ENCODE results near the gene DAAM2.

DAAM2 gene

GRCh38 chr6:39829331-39829730, 37.2 kb downstream of the DAAM2 start:
- no peak for TF ChIP-seq CTCF (IDR thresholded peaks at IDR 0.05; ENCODE audit: unreplicated experiment in 3 of 3)
- Mint-ChIP-seq H3K4me1 (peaks cover 12% of the 10 kb centered on the region), H3K36me3 (ENCODE audit: low read depth) (no peaks in the 10 kb centered on the region), H3K4me3 (no peak overlapping the region), H3K27me3 (ENCODE audit: low read depth) (peaks cover 12% of the 10 kb centered on the region), H3K9me3 (no peaks in the 10 kb centered on the region), H3K27ac (no peak overlapping the region)

DNA sequence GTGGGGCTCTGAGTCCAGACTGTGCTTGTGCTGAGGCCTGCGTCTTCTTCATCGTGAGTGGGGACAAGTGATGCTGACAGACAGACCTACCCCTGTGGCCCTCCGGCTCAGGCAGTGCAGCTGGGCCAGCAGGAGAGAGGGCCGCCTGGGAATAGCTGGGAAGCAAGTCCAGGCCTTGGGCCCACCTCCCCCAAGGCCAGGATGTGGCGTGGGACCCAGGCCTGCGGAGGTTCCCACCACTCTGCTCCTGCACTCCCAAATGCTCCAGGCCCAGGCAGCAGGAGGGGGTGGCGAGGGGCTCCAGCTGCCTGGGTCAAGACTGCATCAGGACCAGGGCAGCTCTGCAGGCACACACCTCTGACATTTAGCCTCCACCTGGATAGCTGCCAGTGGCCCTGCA, 38.3 kb downstream of the DAAM2 start:
- Mint-ChIP-seq H3K4me3 (no peak overlapping the region), H3K27ac (no peak overlapping the region), H3K36me3 (ENCODE audit: low read depth) (no peaks in the 10 kb centered on the region), H3K9me3 (no peaks in the 10 kb centered on the region), H3K27me3 (ENCODE audit: low read depth) (peaks cover 11% of the 10 kb centered on the region), H3K4me1 (peaks cover 18% of the 10 kb centered on the region)
- TF ChIP-seq CTCF (IDR thresholded peaks at IDR 0.05; ENCODE audit: unreplicated experiment in 3 of 3): no peak

DNA sequence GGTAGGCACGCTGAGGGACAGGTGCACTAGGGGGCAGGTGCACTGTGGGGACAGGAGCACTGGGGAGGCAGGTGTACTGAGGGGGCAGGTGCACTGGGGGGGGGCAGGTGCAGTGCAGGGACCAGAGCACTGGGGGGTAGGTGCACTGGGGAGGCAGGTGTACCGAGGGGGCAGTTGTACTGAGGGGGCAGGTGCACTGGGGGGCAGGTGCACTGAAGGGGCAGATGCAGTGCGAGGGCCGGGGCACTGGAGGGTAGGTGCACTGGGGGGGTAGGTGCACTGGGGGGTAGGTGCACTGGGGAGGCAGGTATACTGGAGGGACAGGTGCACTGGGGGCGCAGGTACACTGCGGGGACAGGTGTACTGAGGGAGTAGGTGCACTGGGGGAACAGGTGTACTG, 39.5 kb downstream of the DAAM2 start:
- Mint-ChIP-seq H3K4me3 (no peak overlapping the region), H3K27me3 (ENCODE audit: low read depth) (peaks cover 5% of the 10 kb centered on the region), H3K9me3 (no peaks in the 10 kb centered on the region), H3K27ac (no peak overlapping the region), H3K4me1 (peaks cover 26% of the 10 kb centered on the region), H3K36me3 (ENCODE audit: low read depth) (no peaks in the 10 kb centered on the region)
- no peak for TF ChIP-seq CTCF (IDR thresholded peaks at IDR 0.05; ENCODE audit: unreplicated experiment in 3 of 3)

DNA sequence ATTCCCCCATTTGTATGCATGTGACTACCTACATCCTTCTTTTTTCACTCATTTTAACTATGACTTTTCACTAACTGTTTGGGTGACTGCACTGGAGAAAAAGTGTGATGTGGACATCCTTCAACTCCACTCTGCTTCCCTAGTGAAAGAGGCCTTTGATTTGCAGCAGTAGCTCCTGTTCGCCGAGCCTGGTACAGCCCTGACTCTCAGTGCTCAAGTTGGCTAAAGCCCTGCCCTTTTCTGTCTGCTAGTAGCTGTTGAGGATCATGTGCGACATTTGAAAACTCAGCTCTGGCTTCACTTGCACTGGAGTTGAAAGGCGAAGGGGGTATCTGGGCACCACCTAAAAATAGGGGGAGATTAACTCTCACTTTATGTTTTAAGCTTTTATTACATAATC, 42.1 kb downstream of the DAAM2 start:
- no peak for TF ChIP-seq CTCF (IDR thresholded peaks at IDR 0.05; ENCODE audit: unreplicated experiment in 3 of 3)
- peaks cover 34% of the 10 kb centered on the region for H3K4me1 Mint-ChIP-seq
- no peaks in the 10 kb centered on the region for H3K9me3 Mint-ChIP-seq

GRCh38 chr6:39834866-39835265, 42.7 kb downstream of the DAAM2 start:
- no peaks in the 10 kb centered on the region for H3K27me3 Mint-ChIP-seq (ENCODE audit: low read depth)
- TF ChIP-seq CTCF (IDR thresholded peaks at IDR 0.05; ENCODE audit: unreplicated experiment in 3 of 3): no peak

More for the DNA sequence above, 42.1 kb downstream of the DAAM2 start:
- no peak overlapping the region for H3K4me3 Mint-ChIP-seq
- H3K27ac Mint-ChIP-seq: no peak overlapping the region
- no peaks in the 10 kb centered on the region for H3K27me3 Mint-ChIP-seq (ENCODE audit: low read depth)
- H3K36me3 Mint-ChIP-seq (ENCODE audit: low read depth): no peaks in the 10 kb centered on the region

GRCh38 chr6:39835821-39836295, 43.7 kb downstream of the DAAM2 start:
- Mint-ChIP-seq H3K27me3 (ENCODE audit: low read depth) (no peaks in the 10 kb centered on the region), H3K4me3 (no peak overlapping the region)

More at GRCh38 chr6:39834866-39835265, 42.7 kb downstream of the DAAM2 start:
- H3K36me3 Mint-ChIP-seq (ENCODE audit: low read depth): no peaks in the 10 kb centered on the region
- H3K9me3 Mint-ChIP-seq: no peaks in the 10 kb centered on the region
- no peak overlapping the region for H3K27ac Mint-ChIP-seq
- peaks cover 39% of the 10 kb centered on the region for H3K4me1 Mint-ChIP-seq
- H3K4me3 Mint-ChIP-seq: no peak overlapping the region

More at GRCh38 chr6:39835821-39836295, 43.7 kb downstream of the DAAM2 start:
- Mint-ChIP-seq H3K36me3 (ENCODE audit: low read depth) (no peaks in the 10 kb centered on the region), H3K9me3 (no peaks in the 10 kb centered on the region), H3K4me1 (peaks cover 45% of the 10 kb centered on the region), H3K27ac (peak overlapping the region; percentile 23 to 45 (median 33))
- no peak for TF ChIP-seq CTCF (IDR thresholded peaks at IDR 0.05; ENCODE audit: unreplicated experiment in 3 of 3)

Data from nephron (organoid).